Adrenal gland (tissue), 12 donors: ENCODE measurements around the gene C1D. TPM values are rescaled to one million over a fixed set of nuclear protein-coding genes. Genes with fewer than 3 reads are reported as not detected.

Source experiments
- DNase-seq, 7 donors: peaks; one replicate each; pipeline ENCODE4 v3.0.0-alpha.2; 2019 to 2020
- H3K27ac ChIP-seq, 5 donors: fragments of 200-600 bp; sonication (generic) in 4 of 5; 1 replicate in 3 of 5; 2 replicates in 2 of 5; pipeline versions ENCODE4 v1.5.1 to v1.8.0; 2016 to 2020; ENCODE audit warnings: mild to moderate bottlenecking in 1 of 5
- H3K27me3 ChIP-seq: fragments of 200-600 bp; 2 replicates; pipeline ENCODE4 v1.8.0; 2021
- H3K36me3 ChIP-seq, 2 donors: fragments of 200-600 bp; replicated peaks in 1 of 2; 1 replicate in 1 of 2; 2 replicates in 1 of 2; pipeline versions ENCODE4 v1.5.1 to v1.8.0; 2018 to 2022
- H3K4me1 ChIP-seq, 2 donors: fragments of 200-600 bp; replicated peaks in 1 of 2; 1 replicate in 1 of 2; 2 replicates in 1 of 2; pipeline versions ENCODE4 v1.5.1 to v1.8.0; 2018 to 2021
- H3K4me3 ChIP-seq, 4 donors: fragments of 200-600 bp; sonication (generic) in 3 of 4; one replicate each; pipeline ENCODE4 v1.5.1; 2016 to 2018
- H3K9me3 ChIP-seq, 3 donors: fragments of 200-600 bp; sonication (generic) in 1 of 3; replicated peaks in 1 of 3; 1 replicate in 2 of 3; 2 replicates in 1 of 3; pipeline versions ENCODE4 v1.5.1 to v1.8.0; 2016 to 2021
- POLR2A ChIP-seq, 2 donors: fragments of 450-650 bp; IDR thresholded peaks; one replicate each; pipeline ENCODE4 v1.6.1; 2017; ENCODE audit warnings: antibody characterized with exemption in 2 of 2, mild to moderate bottlenecking in 2 of 2, moderate library complexity in 1 of 2
- WGBS, 4 donors: extraction: QIAGEN DNeasy Blood & Tissue Kit in 2 of 4; methylation state at CpG; one replicate each; pipeline versions ENCODE4 v1.1.5 to v1.1.7; 2013 to 2017; 5-methylcytosine and 5-hydroxymethylcytosine counted together
- intact Hi-C, 2 donors: fragments of 100-400 bp; cut with DNase I; formaldehyde crosslinking; loops; one replicate each; pipeline versions ENCODE4 v1.14.1 to v1.15.0; 2022 to 2023
- polyA plus RNA-seq, 3 donors: library from polyadenylated mRNA; stranded (reverse); fragments of 200-250 nt in 2 of 3; fragments of 350-450 nt in 1 of 3; fragmentation: Illumina TruSeq in 1 of 3; extraction: RNeasy Lipid Tissue Mini Kit (QIAGEN cat#74804) in 1 of 3; gene quantifications; one replicate each; pipeline ENCODE4 v1.2.3, GENCODE V29; 2013 to 2014
- total RNA-seq, 9 donors: library from RNA; depleted of rRNA in 4 of 9; stranded (reverse); fragments of >200 nt in 4 of 9; fragments of 120-200 nt in 1 of 9; fragmentation: NEBNext Ultra II Directional in 1 of 9; extraction: Animal tissue kit (Norgen Biotek cat#: 25700) in 1 of 9; gene quantifications; one replicate each; pipeline versions ENCODE4 v1.1.0 to v1.2.4, GENCODE V29; 2013 to 2023
- TF ChIP-seq, protein P1 (sequence below), 6 experiments: fragments of 450-650 bp in 4 of 6; fragments of 200-600 bp in 2 of 6; sonication (generic) in 1 of 6; IDR thresholded peaks; 1 replicate in 5 of 6; 2 replicates in 1 of 6; pipeline versions ENCODE4 v1.5.1 to v1.8.0; 2016 to 2021; ENCODE audit warnings: antibody characterized with exemption in 6 of 6, mild to moderate bottlenecking in 2 of 6, moderate library complexity in 1 of 6
- donor health status: healthy with polysubstance abuse.
- donor health status: Bipolar disorder and iron deficiency.
- donor health status: DM: yes; HTN: yes; CAD: no.
- donor health status: DM: no; HTN: no; CAD: no.
- donor health status: DM: no; HTN: no; CAD: no.
- donor health status: DM: yes; HTN: yes; CAD: no.

The C1D gene
- total and polyA plus RNA-seq, 12 donors: 7.3 to 77.8 (median 22.9) TPM

DNA sequence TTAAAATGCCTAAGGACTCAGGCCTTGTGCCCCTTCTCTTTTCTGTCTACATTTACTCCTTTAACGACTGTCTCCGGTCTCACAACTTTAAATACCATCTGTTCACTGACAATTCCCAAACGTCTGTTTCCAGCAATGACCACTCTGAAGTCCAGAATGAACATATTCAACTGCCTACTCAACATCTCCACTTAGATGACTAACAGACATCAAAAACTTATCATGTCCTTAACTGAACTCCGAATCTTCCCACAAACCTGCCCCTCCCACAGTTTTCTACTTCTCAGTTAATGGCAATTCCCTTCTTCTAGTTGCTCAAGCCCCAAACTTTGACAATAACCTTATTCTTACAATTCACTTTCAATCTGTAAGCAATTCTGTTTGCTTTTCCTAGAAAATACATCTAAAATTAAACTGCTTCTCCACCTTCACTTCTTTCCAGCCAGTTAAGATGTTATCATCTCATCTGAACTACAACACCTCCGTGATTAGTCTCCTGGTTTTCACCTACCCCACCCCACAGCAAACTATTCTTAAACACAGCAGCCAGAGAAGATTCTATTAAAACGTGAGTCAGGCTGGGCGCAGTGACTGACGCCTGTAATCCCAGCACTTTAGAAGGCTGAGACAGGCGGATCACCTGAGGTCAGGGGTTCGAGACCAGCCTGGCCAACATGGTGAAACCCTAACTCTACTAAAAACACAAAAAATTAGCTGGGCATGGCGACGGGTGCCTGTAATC, 2.8 kb downstream of the C1D start:
- no peak for TF ChIP-seq POLR2A (IDR thresholded peaks at IDR 0.05)
- TF ChIP-seq, protein P1, sequence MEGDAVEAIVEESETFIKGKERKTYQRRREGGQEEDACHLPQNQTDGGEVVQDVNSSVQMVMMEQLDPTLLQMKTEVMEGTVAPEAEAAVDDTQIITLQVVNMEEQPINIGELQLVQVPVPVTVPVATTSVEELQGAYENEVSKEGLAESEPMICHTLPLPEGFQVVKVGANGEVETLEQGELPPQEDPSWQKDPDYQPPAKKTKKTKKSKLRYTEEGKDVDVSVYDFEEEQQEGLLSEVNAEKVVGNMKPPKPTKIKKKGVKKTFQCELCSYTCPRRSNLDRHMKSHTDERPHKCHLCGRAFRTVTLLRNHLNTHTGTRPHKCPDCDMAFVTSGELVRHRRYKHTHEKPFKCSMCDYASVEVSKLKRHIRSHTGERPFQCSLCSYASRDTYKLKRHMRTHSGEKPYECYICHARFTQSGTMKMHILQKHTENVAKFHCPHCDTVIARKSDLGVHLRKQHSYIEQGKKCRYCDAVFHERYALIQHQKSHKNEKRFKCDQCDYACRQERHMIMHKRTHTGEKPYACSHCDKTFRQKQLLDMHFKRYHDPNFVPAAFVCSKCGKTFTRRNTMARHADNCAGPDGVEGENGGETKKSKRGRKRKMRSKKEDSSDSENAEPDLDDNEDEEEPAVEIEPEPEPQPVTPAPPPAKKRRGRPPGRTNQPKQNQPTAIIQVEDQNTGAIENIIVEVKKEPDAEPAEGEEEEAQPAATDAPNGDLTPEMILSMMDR (IDR thresholded peaks at IDR 0.05): no peak
- intact Hi-C loops: no loop called here
- H3K4me3 ChIP-seq: no peak overlapping the region
- peaks cover 6 to 42% of the 10 kb centered on the region in 2 donors for H3K4me1 ChIP-seq
- no peaks in the 10 kb centered on the region for H3K36me3 ChIP-seq
- H3K27ac ChIP-seq: no peak overlapping the region
- DNase-seq: no peak
- WGBS, 4 donors: 78 to 84% (median 81%) methylated on average over 12 of the region's 12 CpGs
- no peaks in the 10 kb centered on the region for H3K27me3 ChIP-seq
- no peaks in the 10 kb centered on the region for H3K9me3 ChIP-seq

DNA sequence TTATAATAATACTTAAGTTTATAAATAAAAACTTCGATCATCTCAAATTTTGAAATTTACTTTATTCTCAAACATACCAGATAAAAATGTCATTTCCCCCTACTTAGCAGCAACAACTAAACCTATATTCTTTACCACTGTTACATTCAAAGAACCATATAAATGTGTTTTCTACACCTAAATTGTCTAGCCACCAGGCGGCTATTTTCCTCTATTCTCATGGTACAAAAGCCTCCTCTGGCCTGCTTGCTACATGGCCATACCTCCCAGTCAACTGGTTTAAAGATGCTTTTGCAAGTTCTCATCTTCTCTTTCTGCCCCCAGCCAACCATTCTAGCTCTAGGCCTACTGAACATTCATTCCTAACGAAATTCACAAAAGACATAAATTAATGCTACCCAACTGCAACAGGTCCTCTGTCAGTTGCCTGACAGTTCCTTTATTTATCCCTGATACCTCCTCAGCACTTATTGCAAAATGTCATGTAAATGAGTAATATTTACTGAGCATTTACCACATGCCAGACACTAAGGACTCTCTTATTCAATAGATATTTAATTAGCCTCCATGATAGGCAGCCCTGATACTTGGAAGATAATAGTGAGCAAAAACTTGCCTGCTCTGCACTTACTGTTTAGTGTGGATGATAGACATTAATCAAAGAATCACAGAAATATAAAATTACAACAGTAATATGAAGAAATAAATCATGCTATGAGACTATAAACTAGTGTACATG, 5.0 kb downstream of the C1D start:
- Histone ChIP-seq H3K4me1 (peaks cover 6 to 37% of the 10 kb centered on the region in 2 donors), H3K27me3 (no peaks in the 10 kb centered on the region), H3K36me3 (no peaks in the 10 kb centered on the region), H3K9me3 (no peaks in the 10 kb centered on the region), H3K4me3 (no peak overlapping the region), H3K27ac (no peak overlapping the region)
- intact Hi-C loops: no loop called here
- DNase-seq: no peak
- WGBS, 4 donors: 82 to 87% (median 84%) methylated on average over 3 of the region's 3 CpGs
- TF ChIP-seq POLR2A (IDR thresholded peaks at IDR 0.05): no peak
- TF ChIP-seq, protein P1 (IDR thresholded peaks at IDR 0.05): no peak

- no peak for TF ChIP-seq POLR2A (IDR thresholded peaks at IDR 0.05)
- TF ChIP-seq, protein P1 (IDR thresholded peaks at IDR 0.05): no peak
- H3K9me3 ChIP-seq: no peaks in the 10 kb centered on the region
- WGBS, 4 donors: 89 to 90% (median 89%) methylated on average over 6 of the region's 6 CpGs
Observed at GRCh38 chr2:68052717-68053422, 9.9 kb downstream of the C1D start.

DNA sequence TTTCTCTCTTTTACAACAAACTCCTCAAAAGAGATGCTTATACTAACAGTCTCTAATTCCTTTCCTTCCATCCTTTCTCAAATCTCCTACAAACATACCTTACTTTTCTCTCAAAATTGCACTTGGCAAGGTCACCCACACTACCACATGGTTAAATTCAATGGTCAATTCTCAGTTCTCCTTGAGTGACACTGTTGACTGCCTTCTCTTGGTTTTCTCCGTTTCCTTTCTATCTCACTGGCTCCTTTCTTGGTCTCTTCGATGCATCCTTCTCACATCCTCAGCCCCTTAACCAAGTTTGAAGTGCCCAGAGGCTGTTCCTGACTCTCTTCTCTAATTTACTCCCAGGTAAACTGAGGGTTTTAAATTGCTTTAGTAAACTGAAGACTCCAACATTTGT, 12.5 kb downstream of the C1D start:
- Histone ChIP-seq H3K4me1 (peaks cover 6 to 10% of the 10 kb centered on the region in 2 donors), H3K36me3 (no peaks in the 10 kb centered on the region), H3K27me3 (no peaks in the 10 kb centered on the region), H3K4me3 (no peak overlapping the region), H3K9me3 (no peaks in the 10 kb centered on the region), H3K27ac (no peak overlapping the region)
- intact Hi-C loops: no loop called here
- WGBS, 4 donors: 85 to 94% (median 93%) methylated on average over 2 of the region's 2 CpGs
- no peak for DNase-seq
- TF ChIP-seq POLR2A (IDR thresholded peaks at IDR 0.05): no peak
- TF ChIP-seq, protein P1 (IDR thresholded peaks at IDR 0.05): no peak

More at GRCh38 chr2:68052717-68053422, 9.9 kb downstream of the C1D start:
- Histone ChIP-seq H3K4me1 (peaks cover 0 to 2% of the 10 kb centered on the region in 2 donors), H3K36me3 (no peaks in the 10 kb centered on the region), H3K4me3 (no peak overlapping the region), H3K27me3 (no peaks in the 10 kb centered on the region), H3K27ac (no peak overlapping the region)
- intact Hi-C loops: no loop called here
- no peak for DNase-seq
